Liver (tissue), 9 donors: ENCODE measurements around the gene SLC10A3. TPM values are rescaled to one million over a fixed set of nuclear protein-coding genes. Genes with fewer than 3 reads are reported as not detected.

Experiments used
- DNase-seq: peaks from one replicate; pipeline ENCODE4 v3.0.0-alpha.2; 2017; ENCODE audit warnings: low spot score
- H3K27ac ChIP-seq, 2 donors: one replicate each; pipeline ENCODE4 v1.7.0; 2013; ENCODE audit warnings: inconsistent platforms in 2 of 2, low read length in 2 of 2, control low read depth in 1 of 2, low read depth in 1 of 2, mild to moderate bottlenecking in 1 of 2
- H3K27me3 ChIP-seq, 4 donors: one replicate each; pipeline versions ENCODE4 v1.6.1 to v1.7.0; 2013; ENCODE audit warnings: low read length in 3 of 4, inconsistent platforms in 1 of 4, mild to moderate bottlenecking in 1 of 4, moderate library complexity in 1 of 4; ENCODE audit not compliant: control insufficient read depth in 4 of 4, insufficient read depth in 4 of 4
- H3K36me3 ChIP-seq, 4 donors: one replicate each; pipeline versions ENCODE4 v1.6.1 to v1.7.0; 2013; ENCODE audit warnings: low read length in 3 of 4, mild to moderate bottlenecking in 3 of 4, low read depth in 1 of 4, moderate library complexity in 1 of 4; ENCODE audit not compliant: control insufficient read depth in 4 of 4, insufficient read depth in 3 of 4
- H3K4me1 ChIP-seq, 4 donors: one replicate each; pipeline versions ENCODE4 v1.6.1 to v1.7.0; 2013; ENCODE audit warnings: low read length in 3 of 4, mild to moderate bottlenecking in 3 of 4, moderate library complexity in 1 of 4; ENCODE audit not compliant: control insufficient read depth in 4 of 4, insufficient read depth in 4 of 4
- H3K4me3 ChIP-seq, 3 donors: one replicate each; pipeline versions ENCODE4 v1.6.1 to v1.7.0; 2013; ENCODE audit warnings: low read length in 3 of 3, control low read depth in 1 of 3, low read depth in 1 of 3, mild to moderate bottlenecking in 1 of 3
- H3K9ac ChIP-seq, 2 donors: one replicate each; pipeline ENCODE4 v1.7.0; 2013; ENCODE audit warnings: low read length in 2 of 2, mild to moderate bottlenecking in 2 of 2, moderate library complexity in 2 of 2, control low read depth in 1 of 2, low read depth in 1 of 2
- H3K9me3 ChIP-seq, 4 donors: one replicate each; pipeline versions ENCODE4 v1.6.1 to v1.7.0; 2013; ENCODE audit warnings: low read length in 3 of 4; ENCODE audit not compliant: control insufficient read depth in 4 of 4
- EGR1 ChIP-seq, 2 donors: IDR thresholded peaks; 2 replicates each; pipeline ENCODE4 v1.6.1; 2016 to 2018; ENCODE audit warnings: antibody characterized with exemption in 2 of 2, low read depth in 2 of 2
- FOXA1 ChIP-seq: IDR thresholded peaks from 2 replicates; pipeline ENCODE4 v1.6.1; 2016; ENCODE audit warnings: antibody characterized with exemption
- FOXA2 ChIP-seq: IDR thresholded peaks from 2 replicates; pipeline ENCODE4 v1.6.1; 2016; ENCODE audit warnings: antibody characterized with exemption
- GABPA ChIP-seq, 2 donors: IDR thresholded peaks in 1 of 2; conservative IDR thresholded peaks in 1 of 2; 2 replicates each; pipeline ENCODE4 v1.6.1; 2016; ENCODE audit warnings: antibody characterized with exemption in 2 of 2, mild to moderate bottlenecking in 1 of 2, moderate library complexity in 1 of 2
- HNF4A ChIP-seq, 2 donors: conservative IDR thresholded peaks; 2 replicates each; pipeline ENCODE4 v1.6.1; 2016; ENCODE audit warnings: antibody characterized with exemption in 2 of 2, mild to moderate bottlenecking in 2 of 2
- HNF4G ChIP-seq: IDR thresholded peaks from 2 replicates; pipeline ENCODE4 v1.6.1; 2016; ENCODE audit warnings: antibody characterized with exemption
- JUND ChIP-seq, 2 donors: IDR thresholded peaks; 2 replicates each; pipeline ENCODE4 v1.6.1; 2016; ENCODE audit warnings: antibody characterized with exemption in 2 of 2
- NR2F2 ChIP-seq: IDR thresholded peaks from 2 replicates; pipeline ENCODE4 v1.6.1; 2016; ENCODE audit warnings: antibody characterized with exemption
- RAD21 ChIP-seq, 2 donors: IDR thresholded peaks; 2 replicates each; pipeline ENCODE4 v1.6.1; 2016; ENCODE audit warnings: antibody characterized with exemption in 2 of 2, mild to moderate bottlenecking in 2 of 2
- RXRA ChIP-seq, 2 donors: IDR thresholded peaks; 2 replicates each; pipeline ENCODE4 v1.6.1; 2017 to 2018; ENCODE audit warnings: antibody characterized with exemption in 2 of 2, mild to moderate bottlenecking in 1 of 2
- SP1 ChIP-seq: IDR thresholded peaks from 2 replicates; pipeline ENCODE4 v1.6.1; 2018; ENCODE audit warnings: antibody characterized with exemption, mild to moderate bottlenecking
- TAF1 ChIP-seq: conservative IDR thresholded peaks from 2 replicates; pipeline ENCODE4 v1.6.1; 2016; ENCODE audit warnings: antibody characterized with exemption, mild to moderate bottlenecking
- YY1 ChIP-seq: IDR thresholded peaks from 2 replicates; pipeline ENCODE4 v1.6.1; 2016; ENCODE audit warnings: antibody characterized with exemption, mild to moderate bottlenecking
- WGBS: extraction: QIAGEN DNeasy Blood & Tissue Kit; methylation state at CpG from one replicate; pipeline ENCODE4 v1.1.7; 2013; 5-methylcytosine and 5-hydroxymethylcytosine counted together
- polyA plus RNA-seq, 2 donors: library from polyadenylated mRNA; stranded (reverse) in 1 of 2; unstranded in 1 of 2; fragments of 200-250 nt in 1 of 2; fragments of >200 nt in 1 of 2; fragmentation: Nextera tagmentation in 1 of 2; extraction: Ambion mirVana in 1 of 2; gene quantifications; one replicate each; pipeline versions ENCODE4 v1.2.1 to v1.2.3, GENCODE V29; 2013 to 2015
- total RNA-seq, 2 donors: library from RNA; depleted of rRNA; stranded (reverse); fragments of >200 nt; gene quantifications; one replicate each; pipeline ENCODE4 v1.2.3, GENCODE V29; 2014
- TF ChIP-seq, protein P1 (sequence below): IDR thresholded peaks from 2 replicates; pipeline ENCODE4 v1.6.1; 2016; ENCODE audit warnings: antibody characterized with exemption
- TF ChIP-seq, protein P2 (sequence below): fragments of 150-350 bp; IDR thresholded peaks from 2 replicates; pipeline ENCODE4 v1.5.1; 2017; ENCODE audit warnings: improper control_type of control experiment, low read depth, low read length; ENCODE audit not compliant: missing input control
- TF ChIP-seq, protein P3 (sequence below): IDR thresholded peaks from 2 replicates; pipeline ENCODE4 v1.6.1; 2016; ENCODE audit warnings: antibody characterized with exemption
- TF ChIP-seq, protein P4 (sequence below): IDR thresholded peaks from 2 replicates; pipeline ENCODE4 v1.6.1; 2016; ENCODE audit warnings: antibody characterized with exemption, mild to moderate bottlenecking
- TF ChIP-seq, protein P5 (sequence below): IDR thresholded peaks from 2 replicates; pipeline ENCODE4 v1.6.1; 2016; ENCODE audit warnings: antibody characterized with exemption
- donor health status: healthy.
- donor health status: healthy.
- donor health status: healthy.
- donor health status: healthy.
- donor health status: healthy.

The SLC10A3 gene
- total and polyA plus RNA-seq, 4 donors, result 3.2 to 5.6 (median 4.5) TPM

DNA sequence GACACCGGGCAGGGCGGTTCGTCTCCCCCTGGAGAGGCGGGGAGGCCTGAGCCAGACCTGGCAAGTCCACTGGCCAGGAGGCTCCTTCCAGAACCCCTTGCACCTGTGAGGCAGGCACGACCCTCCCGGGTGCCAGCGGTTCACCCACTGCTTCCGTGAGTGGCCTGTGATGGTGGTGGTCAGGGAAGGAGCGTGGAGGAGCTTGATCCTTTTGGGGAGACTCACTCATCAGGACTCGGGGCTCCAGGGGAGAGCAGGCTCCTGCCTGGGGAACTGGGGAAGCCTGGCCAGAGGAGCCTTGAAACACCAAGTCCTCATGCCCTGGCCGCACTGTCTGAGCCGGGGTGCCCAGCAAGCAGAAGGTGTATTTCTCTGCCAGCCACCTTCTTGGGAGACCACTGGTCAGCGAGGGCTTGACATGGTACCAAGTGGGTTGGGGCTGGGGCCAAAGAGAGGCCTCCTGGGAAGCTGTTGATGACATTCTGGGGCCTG is 45.6 kb downstream of the SLC10A3 start:
- no peak for DNase-seq
- Histone ChIP-seq H3K27me3 (no peaks in the 10 kb centered on the region), H3K36me3 (peaks cover 0 to 19% (median 7%) of the 10 kb centered on the region in 4 donors), H3K4me3 (peak overlapping the region in 2 of 3 donors; percentile 43 to 77), H3K4me1 (peaks cover 6 to 17% (median 10%) of the 10 kb centered on the region in 4 donors), H3K27ac (no peak overlapping the region), H3K9ac (no peak overlapping the region), H3K9me3 (no peaks in the 10 kb centered on the region)
- 73% methylated on average over 13 of the region's 13 CpGs for WGBS
- no peak for TF ChIP-seq YY1
- no peak for TF ChIP-seq SP1
- TF ChIP-seq, protein P1, sequence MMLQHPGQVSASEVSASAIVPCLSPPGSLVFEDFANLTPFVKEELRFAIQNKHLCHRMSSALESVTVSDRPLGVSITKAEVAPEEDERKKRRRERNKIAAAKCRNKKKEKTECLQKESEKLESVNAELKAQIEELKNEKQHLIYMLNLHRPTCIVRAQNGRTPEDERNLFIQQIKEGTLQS, result no peak
- TF ChIP-seq GABPA (IDR thresholded peaks at IDR 0.05 in 1 of 2, conservative IDR thresholded peaks at IDR 0.05 in 1 of 2), result no peak
- no peak for TF ChIP-seq FOXA2
- TF ChIP-seq EGR1 (IDR thresholded peaks at IDR 0.05; ENCODE audit: low read depth in 2 of 2), result no peak
- TF ChIP-seq NR2F2, result no peak
- TF ChIP-seq, protein P2, sequence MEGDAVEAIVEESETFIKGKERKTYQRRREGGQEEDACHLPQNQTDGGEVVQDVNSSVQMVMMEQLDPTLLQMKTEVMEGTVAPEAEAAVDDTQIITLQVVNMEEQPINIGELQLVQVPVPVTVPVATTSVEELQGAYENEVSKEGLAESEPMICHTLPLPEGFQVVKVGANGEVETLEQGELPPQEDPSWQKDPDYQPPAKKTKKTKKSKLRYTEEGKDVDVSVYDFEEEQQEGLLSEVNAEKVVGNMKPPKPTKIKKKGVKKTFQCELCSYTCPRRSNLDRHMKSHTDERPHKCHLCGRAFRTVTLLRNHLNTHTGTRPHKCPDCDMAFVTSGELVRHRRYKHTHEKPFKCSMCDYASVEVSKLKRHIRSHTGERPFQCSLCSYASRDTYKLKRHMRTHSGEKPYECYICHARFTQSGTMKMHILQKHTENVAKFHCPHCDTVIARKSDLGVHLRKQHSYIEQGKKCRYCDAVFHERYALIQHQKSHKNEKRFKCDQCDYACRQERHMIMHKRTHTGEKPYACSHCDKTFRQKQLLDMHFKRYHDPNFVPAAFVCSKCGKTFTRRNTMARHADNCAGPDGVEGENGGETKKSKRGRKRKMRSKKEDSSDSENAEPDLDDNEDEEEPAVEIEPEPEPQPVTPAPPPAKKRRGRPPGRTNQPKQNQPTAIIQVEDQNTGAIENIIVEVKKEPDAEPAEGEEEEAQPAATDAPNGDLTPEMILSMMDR, result no peak
- TF ChIP-seq HNF4G, result no peak
- TF ChIP-seq, protein P3, sequence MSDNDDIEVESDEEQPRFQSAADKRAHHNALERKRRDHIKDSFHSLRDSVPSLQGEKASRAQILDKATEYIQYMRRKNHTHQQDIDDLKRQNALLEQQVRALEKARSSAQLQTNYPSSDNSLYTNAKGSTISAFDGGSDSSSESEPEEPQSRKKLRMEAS, result no peak
- TF ChIP-seq, protein P4, sequence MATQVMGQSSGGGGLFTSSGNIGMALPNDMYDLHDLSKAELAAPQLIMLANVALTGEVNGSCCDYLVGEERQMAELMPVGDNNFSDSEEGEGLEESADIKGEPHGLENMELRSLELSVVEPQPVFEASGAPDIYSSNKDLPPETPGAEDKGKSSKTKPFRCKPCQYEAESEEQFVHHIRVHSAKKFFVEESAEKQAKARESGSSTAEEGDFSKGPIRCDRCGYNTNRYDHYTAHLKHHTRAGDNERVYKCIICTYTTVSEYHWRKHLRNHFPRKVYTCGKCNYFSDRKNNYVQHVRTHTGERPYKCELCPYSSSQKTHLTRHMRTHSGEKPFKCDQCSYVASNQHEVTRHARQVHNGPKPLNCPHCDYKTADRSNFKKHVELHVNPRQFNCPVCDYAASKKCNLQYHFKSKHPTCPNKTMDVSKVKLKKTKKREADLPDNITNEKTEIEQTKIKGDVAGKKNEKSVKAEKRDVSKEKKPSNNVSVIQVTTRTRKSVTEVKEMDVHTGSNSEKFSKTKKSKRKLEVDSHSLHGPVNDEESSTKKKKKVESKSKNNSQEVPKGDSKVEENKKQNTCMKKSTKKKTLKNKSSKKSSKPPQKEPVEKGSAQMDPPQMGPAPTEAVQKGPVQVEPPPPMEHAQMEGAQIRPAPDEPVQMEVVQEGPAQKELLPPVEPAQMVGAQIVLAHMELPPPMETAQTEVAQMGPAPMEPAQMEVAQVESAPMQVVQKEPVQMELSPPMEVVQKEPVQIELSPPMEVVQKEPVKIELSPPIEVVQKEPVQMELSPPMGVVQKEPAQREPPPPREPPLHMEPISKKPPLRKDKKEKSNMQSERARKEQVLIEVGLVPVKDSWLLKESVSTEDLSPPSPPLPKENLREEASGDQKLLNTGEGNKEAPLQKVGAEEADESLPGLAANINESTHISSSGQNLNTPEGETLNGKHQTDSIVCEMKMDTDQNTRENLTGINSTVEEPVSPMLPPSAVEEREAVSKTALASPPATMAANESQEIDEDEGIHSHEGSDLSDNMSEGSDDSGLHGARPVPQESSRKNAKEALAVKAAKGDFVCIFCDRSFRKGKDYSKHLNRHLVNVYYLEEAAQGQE, result no peak
- no peak for TF ChIP-seq TAF1
- TF ChIP-seq HNF4A (conservative IDR thresholded peaks at IDR 0.05), result no peak
- no peak for TF ChIP-seq JUND (IDR thresholded peaks at IDR 0.05)
- TF ChIP-seq RAD21 (IDR thresholded peaks at IDR 0.05), result no peak
- TF ChIP-seq FOXA1, result no peak
- TF ChIP-seq, protein P5, sequence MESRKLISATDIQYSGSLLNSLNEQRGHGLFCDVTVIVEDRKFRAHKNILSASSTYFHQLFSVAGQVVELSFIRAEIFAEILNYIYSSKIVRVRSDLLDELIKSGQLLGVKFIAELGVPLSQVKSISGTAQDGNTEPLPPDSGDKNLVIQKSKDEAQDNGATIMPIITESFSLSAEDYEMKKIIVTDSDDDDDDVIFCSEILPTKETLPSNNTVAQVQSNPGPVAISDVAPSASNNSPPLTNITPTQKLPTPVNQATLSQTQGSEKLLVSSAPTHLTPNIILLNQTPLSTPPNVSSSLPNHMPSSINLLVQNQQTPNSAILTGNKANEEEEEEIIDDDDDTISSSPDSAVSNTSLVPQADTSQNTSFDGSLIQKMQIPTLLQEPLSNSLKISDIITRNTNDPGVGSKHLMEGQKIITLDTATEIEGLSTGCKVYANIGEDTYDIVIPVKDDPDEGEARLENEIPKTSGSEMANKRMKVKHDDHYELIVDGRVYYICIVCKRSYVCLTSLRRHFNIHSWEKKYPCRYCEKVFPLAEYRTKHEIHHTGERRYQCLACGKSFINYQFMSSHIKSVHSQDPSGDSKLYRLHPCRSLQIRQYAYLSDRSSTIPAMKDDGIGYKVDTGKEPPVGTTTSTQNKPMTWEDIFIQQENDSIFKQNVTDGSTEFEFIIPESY, result no peak
- no peak for TF ChIP-seq RXRA (IDR thresholded peaks at IDR 0.05)
